NCI-H82 (cell line): ENCODE results near the gene DPH2.

Experiments
- DNase-seq: peaks from one replicate; lab custom pipeline; 2025; lab: John Stamatoyannopoulos, UW

DPH2 gene

GRCh38 chr1:43944860-43945259 lies 24.9 kb upstream of the DPH2 start:
- DNase-seq, result no peak

- no peak for DNase-seq
Observed at GRCh38 chr1:43945674-43946235, 24.1 kb upstream of the DPH2 start.

DNA sequence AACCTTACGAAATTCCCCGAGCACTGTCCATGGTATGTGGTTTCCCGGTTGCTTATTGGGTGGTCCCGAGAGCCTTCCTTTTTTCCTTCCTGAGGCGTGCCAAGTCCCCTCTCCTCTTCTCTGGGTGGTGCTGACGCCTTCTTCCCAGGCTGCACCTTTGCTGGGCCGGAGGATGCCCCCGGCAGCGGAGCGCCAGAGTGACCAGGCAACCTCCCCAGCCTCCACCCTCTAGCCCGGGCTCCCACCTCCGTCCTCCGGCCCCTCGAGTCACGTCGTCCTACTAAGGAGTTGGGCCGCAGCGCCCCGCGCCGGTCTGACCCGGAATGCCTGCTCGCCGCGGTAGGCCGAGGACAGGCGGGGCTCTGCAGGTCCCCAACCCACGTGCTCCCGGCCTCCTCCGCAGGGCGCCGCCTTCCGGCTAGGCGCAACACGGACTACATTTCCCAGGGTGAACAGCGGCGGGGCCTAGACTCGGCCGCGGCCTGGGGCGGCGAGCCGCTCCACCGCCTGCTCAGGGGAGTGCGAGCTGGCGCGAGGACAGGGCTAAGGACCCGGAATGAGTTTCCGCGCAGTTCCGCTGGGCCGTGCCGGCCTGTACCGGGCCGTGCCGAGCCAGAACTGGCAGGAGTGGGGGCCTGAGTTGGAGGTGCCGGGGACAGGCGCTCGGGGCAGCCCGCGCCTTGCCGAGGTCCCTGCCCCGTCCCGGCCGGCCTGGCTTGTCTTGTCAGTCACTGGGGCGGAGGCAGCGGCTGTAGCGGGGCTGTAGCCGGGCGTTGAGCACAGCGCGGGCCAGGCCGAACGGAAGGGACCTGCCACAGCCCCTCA lies 23.4 kb upstream of the DPH2 start, which contains the start of gene IPO13:
Gene IPO13, plus strand, starts transcription at position 715 of the 825 bp plus-strand sequence. CDS start 651 bp downstream, outside the sequence.
- peak; percentile 98 for DNase-seq

- peak; percentile 57 for DNase-seq
Observed at GRCh38 chr1:43947061-43947873, 22.5 kb upstream of the DPH2 start.

DNA sequence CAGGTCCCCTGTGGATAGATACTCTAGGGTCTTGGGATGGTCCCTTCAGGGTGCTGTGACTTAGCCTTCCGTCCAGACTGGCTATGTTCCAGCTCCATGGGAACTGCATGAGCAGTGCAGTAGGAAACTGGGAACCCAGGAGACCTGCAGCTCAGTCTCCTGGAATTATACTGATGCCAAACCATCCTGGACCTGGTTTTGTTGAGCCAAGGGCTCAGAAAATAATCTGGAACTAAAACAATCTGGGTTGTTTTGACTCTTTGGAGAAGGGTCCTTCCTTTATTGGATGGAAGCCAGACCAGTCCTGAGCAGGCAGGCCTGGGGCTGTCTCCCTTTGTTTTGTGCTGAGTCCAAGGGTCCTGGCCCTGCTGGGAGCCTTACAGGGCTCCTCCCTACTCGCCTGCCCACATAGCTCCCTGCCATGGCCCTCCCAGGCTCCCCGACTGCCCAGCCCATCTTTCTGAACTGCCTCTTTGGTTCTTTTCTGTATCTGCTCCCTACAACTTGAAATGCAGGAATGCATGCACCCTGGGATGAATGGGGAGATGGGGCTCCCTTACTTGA lies 21.9 kb upstream of the DPH2 start:
- no peak for DNase-seq

- DNase-seq, result no peak
Observed at GRCh38 chr1:43949678-43950077, 20.1 kb upstream of the DPH2 start.

GRCh38 chr1:43951021-43951985 lies 18.5 kb upstream of the DPH2 start:
- peak; percentile 53 for DNase-seq

DNA sequence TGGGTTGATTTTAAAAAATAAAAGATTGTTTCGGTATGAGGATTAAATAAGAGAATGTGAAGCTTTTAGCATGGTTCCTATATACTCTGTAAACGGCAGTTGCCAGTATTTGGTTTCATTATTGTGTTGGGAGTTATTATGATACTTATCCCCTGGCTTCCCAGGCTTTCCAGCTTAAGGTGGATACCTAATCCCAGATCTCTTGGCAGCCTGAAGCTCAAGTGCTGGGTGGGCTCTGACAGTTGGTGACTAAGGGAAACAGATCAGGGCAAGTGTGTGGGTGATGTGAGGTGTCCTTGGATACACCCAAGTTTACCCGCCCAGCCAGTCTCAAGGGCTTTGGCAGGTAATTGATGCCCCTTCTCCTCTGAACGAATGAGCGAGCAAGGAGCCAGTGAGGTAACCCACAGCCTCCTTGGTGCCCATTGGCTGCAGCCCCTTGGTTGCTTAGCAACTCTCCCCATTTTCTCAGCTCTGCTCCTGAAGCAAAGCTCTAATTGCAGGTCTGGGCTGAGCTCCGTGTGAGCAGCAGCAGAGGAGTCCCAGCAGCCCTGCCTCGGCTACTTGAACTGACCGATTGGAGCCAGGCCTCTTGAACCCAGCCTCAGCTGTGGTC lies 17.0 kb upstream of the DPH2 start:
- DNase-seq, result peak; percentile 99

DNA sequence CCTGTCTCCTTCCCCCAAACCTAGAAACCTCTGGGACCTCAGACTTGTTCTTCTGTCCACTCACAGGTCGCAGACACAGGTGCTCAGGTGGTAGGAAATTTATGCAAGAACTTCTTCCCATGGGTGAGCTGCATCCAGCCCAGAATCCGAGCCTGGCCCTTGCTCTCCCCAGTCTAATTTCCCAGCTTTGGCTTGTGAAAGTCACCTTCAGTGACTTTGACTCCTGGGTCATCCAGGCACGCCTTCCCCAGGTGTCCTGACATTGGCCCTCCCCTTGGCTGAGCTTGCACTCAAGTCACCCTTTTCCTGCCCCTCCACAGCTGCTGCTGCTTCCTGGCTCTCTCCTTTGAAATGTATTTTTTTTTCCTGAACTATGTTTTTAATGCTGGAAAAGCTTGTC lies 16.4 kb upstream of the DPH2 start:
- peak; percentile 41 for DNase-seq

DNA sequence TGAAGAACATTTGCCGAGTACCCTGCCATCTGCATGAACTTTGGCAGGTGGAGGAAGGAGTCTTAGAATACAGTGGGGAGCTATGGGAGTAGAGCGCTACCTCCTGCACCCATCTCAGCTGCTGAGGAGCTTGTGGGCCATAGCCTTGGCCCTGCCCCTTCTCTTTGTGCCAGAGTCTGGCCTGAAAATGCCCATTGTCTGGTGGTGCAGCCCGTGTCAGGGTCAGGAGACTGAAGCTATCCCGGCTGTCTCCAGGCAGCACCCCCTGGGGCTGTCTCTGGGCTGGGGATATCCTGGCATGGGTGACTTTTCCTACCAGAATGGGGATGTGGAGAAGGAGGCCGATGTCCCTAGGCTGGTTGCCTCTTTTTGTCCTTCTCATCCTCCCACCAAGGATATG lies 15.8 kb upstream of the DPH2 start:
- no peak for DNase-seq

DNA sequence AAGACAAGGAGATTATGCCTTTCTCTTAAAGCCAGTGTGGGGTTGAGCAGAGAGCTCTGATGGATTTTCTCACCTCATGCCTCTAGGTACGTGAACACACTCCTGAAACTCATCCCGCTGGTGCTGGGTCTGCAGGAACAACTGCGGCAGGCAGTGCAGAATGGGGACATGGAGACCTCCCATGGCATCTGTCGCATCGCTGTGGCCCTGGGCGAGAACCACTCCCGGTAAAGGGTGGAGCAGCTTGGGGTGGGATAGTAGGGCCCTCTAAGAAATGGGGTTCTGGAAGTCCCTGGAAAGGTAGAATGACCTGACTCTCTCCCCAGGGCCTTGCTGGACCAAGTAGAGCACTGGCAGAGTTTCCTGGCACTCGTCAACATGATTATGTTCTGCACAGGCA lies 13.6 kb upstream of the DPH2 start:
- DNase-seq, result no peak

GRCh38 chr1:43957407-43958040 lies 12.3 kb upstream of the DPH2 start:
- DNase-seq, result no peak

- no peak for DNase-seq
Observed at GRCh38 chr1:43958351-43959255, 11.2 kb upstream of the DPH2 start.

DNA sequence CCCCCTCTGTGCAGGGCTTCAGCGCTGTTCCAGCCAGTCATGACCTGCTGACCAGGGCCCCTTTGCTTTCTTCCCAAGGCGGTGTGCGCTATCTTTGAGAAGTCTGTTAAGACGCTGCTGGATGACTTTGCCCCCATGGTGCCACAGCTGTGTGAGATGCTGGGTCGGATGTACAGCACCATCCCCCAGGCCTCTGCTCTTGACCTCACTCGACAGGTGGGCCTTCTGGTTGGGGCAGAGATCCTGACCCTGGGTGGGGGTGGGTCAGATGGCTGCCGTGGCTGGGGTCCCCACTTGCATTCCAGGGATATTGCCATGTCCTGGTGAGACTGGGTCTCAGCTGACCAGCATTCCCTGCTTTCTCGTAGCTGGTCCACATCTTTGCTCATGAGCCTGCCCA lies 9.0 kb upstream of the DPH2 start:
- DNase-seq, result no peak

DNA sequence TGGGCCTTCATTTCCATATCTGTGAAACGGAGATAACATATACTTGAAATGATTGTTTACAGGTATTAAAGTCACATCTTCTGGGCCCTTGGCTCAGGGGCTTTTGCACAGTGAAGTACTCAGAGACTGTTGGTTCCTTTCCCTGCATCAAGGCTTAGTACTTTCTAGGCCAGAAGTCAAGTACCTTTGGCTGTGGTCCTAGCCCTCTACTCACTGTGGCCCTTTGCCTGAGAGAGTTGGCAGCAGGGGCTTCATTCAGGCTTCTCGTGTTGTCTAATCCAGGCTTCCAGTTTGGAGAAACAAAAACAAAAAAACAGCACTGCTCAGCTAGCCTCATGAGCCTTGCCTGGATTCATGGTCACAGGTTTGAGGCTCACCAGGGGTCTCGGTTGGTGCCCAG lies 8.1 kb upstream of the DPH2 start:
- no peak for DNase-seq

GRCh38 chr1:43962324-43962723 lies 7.5 kb upstream of the DPH2 start:
- no peak for DNase-seq

GRCh38 chr1:43963006-43963405 lies 6.8 kb upstream of the DPH2 start:
- no peak for DNase-seq

- no peak for DNase-seq
Observed at GRCh38 chr1:43963890-43964289, 5.9 kb upstream of the DPH2 start.

- no peak for DNase-seq
Observed at GRCh38 chr1:43965316-43965715, 4.5 kb upstream of the DPH2 start.
